Inflammatory macrophage treated with lipopolysaccharide for 1 hour (primary cell): ENCODE results near the gene SMPD4.
"Not testable (repeated sequence)": the region's sequence is repeated elsewhere in the genome, so short reads cannot be mapped to it uniquely, and the experiment has no call there.

Experiments
- DNase-seq, 2 donors: peaks; one replicate each; pipeline ENCODE4 v3.0.0-alpha.2; 2020 to 2022

SMPD4 gene

DNA sequence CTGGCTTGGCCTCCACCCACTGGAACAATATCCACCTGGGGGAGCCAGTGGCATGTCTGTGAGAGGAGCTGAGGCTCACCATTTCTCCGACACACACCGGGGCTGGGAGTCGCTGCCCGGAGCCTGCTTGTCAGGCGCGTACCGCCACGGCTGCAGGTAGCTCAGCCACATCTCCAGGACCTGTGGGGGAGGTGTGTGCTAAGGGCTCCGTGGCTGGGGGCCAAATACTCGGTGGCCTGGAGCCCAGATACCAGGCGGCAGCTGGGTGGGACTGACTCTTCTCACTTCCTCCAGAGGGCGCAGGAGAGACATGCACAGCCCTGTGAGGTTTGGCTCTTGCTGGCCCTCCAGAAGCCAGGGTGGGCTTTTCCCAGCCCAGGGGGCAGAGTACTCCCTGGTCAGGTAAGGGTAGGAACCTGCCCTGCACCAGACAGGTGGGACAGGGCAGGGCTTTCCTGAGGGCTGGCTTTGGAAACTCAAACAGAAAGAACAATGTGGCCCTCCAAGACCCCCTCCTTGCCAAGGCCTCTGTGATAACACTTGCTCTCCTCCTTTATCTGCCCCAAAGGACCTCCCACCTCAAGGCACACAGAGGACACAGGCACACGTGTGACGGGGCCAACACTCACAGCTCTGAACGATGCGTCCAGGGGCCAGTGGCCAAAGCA lies 25.3 kb downstream of the SMPD4 start:
- peak; percentile 9 to 14 for DNase-seq

GRCh38 chr2:130154773-130155765 lies 26.3 kb downstream of the SMPD4 start:
- DNase-seq: no peak

- not testable (repeated sequence) for DNase-seq
Measured at GRCh38 chr2:130154423-130154770, 27.0 kb downstream of the SMPD4 start.

GRCh38 chr2:130153721-130154422 lies 27.5 kb downstream of the SMPD4 start:
- not testable (repeated sequence) for DNase-seq

GRCh38 chr2:130152816-130153595 lies 28.4 kb downstream of the SMPD4 start:
- DNase-seq: no peak

DNA sequence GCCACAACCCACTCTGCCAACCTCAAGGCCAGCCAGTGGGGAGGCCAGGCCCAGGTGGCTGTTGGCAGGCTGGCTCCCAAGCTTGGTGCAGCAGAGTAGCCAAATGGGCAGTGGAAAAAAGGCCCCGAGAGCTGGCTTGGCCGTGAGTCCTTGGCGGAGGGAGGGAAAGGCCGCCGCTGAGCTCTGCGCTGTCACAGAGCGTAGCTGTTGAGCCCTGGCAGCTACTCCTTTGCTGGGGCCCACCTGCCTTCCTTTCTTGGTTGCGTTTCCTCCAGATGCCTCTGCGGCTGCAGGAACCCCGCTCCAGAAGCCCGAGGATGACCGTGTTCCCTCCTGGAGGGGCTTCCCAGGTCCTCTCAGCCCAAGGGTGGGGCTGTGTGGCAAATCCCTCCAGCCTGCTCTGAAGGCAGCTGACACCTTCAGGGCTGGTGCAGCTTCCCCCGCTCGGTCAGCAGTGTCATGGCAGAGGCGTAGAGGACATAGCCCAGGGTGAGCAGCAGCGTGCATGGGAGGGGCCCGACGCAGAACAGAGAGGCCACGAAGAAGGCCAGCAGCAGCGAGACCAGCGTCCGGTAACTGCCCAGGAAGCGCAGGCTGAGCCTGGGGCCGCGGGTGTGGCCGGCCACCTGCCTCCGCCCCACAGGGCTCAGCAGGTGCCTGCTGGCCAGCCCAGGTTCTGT lies 29.1 kb downstream of the SMPD4 start:
- DNase-seq: not testable (repeated sequence)

- not testable (repeated sequence) for DNase-seq
Measured at GRCh38 chr2:130151145-130151512, 30.3 kb downstream of the SMPD4 start.

- no peak for DNase-seq
Measured at GRCh38 chr2:130150181-130151144, 30.9 kb downstream of the SMPD4 start.

- not testable (repeated sequence) for DNase-seq
Measured at GRCh38 chr2:130148515-130148914, 32.9 kb downstream of the SMPD4 start.

GRCh38 chr2:130145006-130145414 lies 36.4 kb downstream of the SMPD4 start, which contains the start of gene CCDC74B:
TSS of gene CCDC74B (minus strand) at chr2:130145112. CDS start at chr2:130144996, 116 bp downstream.
- DNase-seq: peak; percentile 1 to 2

- not testable (repeated sequence) for DNase-seq
Measured at GRCh38 chr2:130143266-130144039, 37.9 kb downstream of the SMPD4 start.

DNA sequence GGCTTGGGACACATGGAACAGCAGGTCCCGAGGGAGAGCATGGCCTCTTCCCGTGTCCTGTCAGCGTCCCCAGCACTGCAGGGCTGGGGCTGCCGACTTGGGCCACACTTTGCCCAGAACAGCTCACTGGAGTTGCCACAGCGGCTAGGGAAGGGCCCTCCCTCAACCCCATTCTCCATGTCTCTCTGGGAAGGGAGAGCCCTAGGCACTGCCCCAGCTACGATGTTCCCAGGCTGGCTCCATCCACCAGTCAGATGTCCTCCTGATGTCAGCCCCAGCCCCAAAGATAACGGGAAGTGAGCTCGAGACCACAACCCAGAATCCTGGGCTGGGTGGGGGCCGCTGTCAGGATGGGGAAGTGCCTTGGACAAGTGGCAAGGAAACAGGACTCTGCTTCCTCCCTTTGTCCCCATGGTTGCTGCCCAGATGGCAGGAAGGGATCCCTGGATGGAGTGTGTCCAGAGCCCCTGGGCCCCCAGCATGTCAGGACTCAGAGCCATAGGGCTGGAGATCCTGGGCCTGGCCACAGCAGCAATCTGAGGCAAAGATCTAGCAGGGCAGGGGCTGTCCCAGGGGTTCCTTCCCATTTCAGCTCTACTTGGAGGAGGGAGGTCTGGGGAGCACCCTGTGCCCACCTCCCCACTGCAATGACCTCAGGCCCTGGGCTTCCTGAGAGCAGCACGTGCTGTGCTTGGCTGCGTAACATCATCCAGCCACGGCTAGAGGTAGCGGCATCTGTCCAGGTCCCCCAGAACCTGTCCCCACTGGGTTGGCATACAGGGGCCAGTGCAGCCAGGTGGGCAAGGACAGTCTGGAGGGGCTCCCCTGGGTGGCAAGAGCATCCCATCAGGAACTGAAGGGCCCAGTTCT lies 38.8 kb downstream of the SMPD4 start:
- DNase-seq: not testable (repeated sequence)

- DNase-seq: not testable (repeated sequence)
Measured at GRCh38 chr2:130141645-130142370, 39.6 kb downstream of the SMPD4 start.

DNA sequence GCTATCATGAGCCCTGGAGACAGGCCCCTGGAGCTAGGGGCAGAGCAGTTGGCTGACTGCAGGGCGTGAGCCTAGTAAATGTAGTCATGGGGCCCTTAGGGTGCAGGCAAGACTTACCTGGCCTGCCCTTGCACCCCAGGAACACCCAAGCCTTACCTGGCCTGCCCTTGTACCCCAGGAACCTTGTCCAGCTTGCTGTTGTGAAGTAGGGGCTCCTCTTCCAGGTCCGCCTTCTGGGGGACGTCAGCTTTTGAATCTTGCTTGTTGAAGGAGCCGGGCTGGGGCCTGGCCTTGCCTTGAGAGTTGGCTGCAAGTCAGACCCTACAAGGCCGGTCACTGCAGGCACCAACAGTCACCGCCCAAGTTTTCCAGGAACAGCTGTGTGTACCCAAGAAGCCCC lies 40.4 kb downstream of the SMPD4 start:
- DNase-seq: not testable (repeated sequence)

DNA sequence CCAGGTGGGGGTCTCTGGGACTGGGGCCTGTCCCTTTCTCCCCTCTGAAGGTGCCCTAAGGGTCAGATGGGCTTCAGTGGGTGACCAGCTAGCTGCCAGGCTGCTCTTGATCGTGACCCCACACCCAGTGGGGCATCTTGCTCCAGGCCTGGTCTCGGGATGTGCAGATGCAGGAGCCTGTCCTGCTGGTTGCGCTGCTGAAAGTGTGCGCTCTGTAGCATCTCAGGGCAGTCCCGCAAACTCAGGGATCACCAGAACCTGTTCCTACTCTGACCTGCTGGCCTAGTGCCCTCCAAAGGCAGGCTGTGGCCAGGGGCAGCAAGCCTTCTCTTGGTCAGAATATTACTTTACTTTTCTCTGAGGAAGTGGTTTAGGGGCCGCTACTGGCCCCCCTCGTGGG lies 40.9 kb downstream of the SMPD4 start:
- DNase-seq: not testable (repeated sequence)

DNA sequence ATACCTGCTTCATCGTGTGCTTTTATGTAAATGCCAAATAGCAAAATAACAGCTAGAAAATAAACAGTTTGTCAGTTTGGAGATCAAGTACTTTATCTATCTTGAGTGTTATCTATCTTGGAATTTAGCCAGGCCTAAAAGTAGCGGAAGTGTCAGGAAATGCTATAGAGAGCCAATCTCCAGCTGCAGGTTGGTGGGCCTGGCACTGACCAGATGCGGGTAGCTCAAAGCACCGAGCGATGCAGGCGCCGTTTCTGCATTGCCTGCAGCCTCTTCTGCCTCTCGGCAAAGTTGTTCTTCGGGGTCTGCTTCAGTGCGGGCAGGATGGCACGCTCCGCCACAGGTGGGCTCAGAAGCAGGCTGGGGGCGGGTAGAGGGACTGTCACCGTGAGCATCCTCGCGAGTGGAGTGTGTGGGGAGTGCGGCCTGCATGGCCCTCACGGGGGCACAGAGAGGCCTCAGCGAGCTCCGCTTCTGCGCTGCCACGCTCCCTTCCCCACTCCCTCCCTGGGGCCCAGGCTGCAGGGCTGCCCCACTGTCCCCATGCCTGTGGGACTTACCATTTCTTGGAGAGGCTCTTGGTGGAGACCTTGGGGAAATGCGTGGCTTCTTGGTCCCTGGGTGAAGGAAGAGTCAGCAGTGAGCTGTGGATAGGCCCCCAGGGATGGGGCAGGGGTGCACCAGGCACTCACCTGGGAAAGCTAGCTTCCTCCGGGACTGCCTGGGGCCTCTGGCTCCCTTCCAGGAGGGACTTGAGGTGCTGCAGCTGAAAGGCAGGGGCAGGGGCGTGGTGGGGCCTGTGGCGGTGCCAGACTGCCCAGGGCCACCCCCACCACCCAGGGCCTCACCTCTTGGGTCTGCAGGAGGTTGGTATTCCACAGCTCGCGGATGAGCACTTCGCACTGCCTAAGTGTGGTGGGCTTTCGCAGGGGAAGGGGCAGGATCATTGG lies 41.8 kb downstream of the SMPD4 start:
- DNase-seq: not testable (repeated sequence)

DNA sequence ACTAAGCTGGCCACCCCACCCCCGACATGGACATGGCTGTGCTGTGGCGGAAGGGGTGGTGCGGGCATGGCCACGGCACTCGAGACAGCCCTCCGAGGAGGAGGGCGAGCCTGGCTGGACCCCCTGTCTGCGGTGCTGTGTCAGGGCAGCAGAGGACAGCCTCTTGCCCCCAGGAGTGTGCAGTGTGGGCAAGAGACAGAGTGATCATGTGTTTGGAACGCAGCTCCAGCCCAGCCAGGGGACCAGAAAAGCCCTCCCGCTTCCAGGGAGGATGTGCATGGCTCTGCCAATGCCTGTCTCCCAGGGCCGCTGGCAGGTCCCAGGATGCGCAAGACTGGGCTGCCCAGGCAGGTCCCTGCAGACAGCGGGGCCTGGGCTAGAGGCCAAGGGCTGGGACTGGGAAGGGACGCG lies 42.6 kb downstream of the SMPD4 start:
- DNase-seq: not testable (repeated sequence)
